GM21367 (cell line): ENCODE results near the gene LOX.

Experiments
- ATAC-seq: cut with Tn5 transposase; IDR thresholded peaks from one replicate; pipeline ENCODE4 v1.9.1; 2021; ENCODE audit not compliant: unreplicated experiment

Gene LOX

DNA sequence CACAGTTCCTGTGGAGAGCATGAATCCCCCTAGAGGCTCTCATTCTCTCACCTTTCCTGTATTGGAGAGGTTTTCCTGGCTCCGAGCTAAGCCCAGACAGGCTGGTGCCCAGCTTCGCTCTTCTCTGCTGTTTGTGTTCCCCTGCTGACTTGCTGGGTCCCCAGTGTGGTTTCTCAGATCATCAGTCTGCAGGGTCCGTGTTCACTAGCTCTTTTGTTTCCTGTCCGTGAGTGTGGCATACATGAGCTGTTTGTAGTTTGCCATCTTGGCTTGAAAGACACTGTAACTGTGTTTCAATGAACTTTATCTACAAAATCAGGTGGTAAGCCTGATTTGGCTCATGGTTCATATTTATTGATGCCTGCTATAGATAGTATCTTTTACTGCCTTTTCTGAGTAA, 23.8 kb downstream of the LOX start:
- no peak for ATAC-seq

DNA sequence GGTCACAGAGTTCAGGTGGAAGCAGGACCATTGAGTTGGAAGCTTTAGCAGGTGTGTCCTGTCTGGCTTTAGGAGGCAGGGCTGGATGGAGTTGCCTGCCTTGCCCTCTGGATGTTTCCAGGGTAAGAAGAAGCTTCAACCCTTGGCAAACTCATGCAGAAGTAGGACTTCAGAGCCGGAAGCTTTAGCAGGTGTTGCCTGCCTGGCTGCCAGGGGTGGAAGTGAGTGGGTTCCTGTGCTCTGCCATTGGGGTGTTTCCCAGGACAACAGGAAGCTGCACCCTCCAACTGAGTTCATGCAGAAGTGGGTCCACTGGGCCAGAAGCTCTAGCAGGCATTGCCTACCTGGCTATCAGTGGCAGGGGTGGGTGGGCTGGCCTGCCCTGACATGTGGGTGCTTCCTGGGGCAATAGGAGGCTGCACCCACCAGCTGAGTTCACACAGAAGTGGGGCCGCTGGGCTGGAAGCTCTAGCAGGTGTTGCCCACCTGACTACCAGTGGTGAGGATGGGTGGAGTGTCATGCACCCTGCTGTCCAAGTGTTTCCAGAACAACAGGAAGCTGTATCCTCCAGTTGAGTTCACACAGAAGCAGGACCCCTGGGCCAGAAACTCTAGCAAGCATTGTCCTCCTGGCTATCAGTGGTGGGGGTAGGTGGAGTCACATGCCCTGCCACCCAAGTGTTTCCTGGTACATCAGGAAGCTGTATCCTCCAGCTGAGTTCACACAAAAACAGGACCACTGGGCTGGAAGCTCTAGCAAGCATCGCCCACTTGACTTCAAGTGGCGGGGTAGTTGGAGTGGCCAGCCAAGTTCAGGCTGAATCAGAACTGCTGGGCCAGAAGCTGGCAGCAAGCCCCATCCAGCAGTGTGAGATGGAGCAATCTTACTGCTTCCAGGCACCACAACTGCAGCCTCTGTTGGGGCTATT, 24.6 kb downstream of the LOX start:
- ATAC-seq, result no peak

DNA sequence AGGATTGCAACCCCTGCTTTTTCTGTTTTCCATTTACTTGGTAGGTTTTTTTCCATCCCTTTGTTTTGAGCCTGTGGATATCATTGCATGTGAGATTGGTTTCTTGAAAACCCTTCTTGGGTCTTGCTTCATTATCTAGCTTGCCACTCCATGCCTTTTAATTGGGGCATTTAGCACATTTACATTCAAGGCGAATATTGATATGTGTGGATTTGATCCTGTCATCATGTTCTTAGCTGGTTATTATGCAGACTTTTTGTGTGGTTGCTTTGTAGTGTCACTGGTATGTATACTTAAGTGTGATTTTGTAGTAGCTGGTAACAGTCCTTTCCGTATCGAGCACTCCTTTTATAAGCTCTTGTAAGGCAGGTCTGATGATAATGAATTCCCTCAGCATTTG, 26.5 kb downstream of the LOX start:
- ATAC-seq, result no peak

DNA sequence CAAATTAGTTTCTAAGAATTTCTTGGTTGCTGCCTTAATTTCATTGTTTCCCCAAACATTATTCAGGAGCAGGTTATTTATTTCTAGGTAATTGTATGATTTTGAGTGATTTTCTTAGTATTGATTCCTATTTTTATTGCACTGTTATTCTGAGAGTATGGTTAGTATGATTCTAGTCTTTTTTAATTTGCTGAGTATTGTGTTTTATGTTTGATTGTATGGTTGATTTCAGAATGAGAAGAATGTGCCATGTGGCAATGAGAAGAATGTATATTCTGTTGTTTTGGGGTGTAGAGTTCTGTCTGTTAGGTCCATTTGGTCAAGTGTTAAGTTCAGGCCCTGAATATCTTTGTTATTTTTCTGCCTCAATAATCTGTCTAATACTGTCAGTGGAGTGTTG, 27.1 kb downstream of the LOX start:
- ATAC-seq, result no peak

DNA sequence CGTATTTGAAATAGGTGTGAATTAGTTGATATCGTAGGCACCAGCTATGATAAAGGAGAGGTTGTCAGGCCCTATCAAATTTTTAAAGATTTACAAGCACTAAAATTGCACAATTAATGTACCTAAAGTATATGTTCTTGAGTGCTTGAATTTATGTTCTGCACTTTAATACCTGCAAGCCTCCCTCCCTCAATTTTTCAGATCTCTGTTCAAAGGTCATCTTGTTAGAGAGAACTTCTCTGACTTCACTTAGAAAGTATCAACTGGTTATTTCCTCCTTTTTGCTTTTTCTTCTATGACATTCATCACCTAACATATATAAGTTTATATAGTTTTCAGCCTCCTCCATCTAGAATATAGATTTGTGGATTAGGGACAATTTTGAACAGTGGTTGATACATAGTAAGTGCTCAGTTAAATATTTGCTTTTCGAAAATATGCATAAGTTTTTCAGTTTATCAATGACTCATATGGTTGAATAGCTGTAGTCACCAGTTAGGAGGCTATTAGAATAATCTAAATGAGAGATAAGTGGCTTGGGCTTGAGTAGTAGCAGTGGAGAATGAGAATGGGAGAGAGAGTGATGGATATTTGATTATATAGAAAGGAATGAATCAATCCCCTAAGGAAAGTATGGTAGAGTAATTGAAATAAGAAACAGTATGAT, 37.3 kb downstream of the LOX start:
- no peak for ATAC-seq

DNA sequence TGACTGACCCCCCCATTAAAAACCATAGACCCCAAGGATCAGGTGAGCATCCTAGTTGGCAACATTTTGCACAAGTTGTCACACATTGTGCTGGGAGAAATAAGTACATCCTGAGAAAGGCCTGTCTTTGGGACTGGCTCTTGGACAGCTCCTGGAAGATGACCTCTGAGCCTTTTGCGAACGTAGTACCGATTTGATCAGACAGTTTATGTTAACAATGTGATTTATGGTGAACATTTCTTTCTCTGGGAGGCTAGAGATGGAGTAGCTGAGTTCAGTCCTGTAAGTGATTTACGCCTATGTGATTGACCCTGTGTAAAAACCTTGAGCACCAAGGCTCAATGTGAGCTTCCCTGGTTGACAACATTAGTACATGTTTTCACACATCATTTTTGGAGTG, 41.7 kb downstream of the LOX start:
- no peak for ATAC-seq

DNA sequence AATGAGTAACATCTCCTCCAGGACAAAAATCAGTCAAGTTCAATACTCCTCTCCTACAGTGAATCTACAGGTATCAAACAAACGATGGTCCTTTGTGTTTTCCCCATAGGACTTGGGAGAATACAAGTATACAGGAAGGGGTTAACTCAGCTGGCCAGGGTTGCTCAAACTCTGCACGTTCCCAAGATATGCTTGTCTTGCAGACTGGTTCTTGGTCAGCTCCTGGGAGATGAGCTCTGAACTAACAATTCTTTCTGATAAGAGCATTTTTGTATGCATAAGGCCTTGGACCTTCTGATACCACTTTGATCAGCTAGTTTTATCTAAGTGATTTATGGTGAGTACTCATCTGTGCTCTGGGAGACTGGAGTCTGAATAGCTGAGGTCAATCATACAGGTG, 42.1 kb downstream of the LOX start:
- no peak for ATAC-seq

DNA sequence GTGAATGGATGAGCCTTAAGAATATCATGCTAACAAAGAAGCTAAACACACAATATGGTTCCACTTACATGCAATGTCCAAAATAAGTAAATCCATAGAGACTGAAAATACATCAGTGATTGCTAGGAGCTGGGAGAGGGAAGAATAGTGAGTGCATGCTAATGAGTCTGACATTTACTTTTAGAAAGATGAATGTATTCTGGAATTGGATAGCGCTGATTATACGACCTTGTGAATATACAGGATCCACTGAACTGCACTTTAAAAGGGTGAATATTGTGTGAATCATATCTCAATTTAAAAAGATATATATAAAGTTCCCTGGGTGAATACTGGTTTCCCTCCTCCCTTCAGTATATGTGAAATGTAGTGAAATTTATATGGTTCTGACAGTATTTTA, 46.2 kb downstream of the LOX start:
- ATAC-seq, result no peak

DNA sequence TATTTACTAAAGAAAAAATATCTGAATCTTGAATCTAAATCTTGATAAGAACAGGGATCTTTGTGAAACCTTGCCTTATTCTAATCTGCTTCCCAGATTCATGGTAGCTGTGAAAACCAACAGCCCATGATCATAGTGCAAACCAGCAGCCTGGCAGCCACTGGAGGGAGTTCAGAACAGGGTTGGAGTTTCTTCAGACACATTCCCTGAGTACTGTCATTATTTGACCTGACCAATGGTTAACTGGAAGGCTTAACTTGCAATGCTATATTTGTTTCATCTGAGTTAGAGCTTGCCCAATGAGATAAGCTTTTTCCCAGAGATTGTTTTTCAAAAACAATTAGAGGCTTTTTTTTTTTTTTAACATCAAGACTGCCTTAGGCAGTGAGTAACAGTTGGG, 47.8 kb downstream of the LOX start:
- no peak for ATAC-seq

DNA sequence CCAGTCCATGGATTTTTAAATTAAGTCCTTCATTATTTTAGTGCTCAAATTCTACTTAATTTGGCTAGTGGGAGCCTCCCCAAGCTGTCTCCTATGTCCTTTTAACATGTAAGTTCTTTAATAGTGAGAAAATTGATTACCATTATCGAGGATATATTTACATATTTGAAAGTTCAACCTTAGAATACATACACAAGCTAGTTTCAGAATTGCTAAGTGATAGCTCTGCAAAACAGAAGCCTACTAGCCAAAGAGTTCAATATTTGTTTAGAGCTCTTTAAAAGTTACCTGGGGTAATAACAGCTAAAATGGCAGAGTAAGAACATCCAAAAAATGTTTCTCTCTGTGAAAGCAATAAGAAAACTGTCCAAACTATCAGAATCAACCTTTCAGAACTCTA, 48.2 kb downstream of the LOX start:
- ATAC-seq, result no peak

DNA sequence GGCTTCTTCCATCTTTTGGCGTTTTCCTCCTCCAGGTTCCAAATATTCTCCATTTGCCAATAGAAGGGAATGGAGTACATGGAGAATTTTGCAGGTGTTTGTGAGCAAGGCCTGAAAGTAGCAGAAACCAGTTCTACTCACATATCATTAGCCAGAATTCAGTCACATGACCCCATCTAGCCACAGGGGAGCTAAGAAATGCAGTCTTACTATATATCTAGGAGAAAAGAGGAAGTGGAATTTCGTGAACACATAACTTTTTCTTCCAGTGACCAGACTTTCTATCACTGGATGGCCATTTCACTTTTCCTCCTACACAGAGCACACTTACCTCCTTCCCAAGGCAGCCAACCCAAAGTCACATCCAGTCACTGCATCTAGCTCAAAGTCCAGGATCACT, 55.1 kb downstream of the LOX start:
- peak; percentile 44 for ATAC-seq

DNA sequence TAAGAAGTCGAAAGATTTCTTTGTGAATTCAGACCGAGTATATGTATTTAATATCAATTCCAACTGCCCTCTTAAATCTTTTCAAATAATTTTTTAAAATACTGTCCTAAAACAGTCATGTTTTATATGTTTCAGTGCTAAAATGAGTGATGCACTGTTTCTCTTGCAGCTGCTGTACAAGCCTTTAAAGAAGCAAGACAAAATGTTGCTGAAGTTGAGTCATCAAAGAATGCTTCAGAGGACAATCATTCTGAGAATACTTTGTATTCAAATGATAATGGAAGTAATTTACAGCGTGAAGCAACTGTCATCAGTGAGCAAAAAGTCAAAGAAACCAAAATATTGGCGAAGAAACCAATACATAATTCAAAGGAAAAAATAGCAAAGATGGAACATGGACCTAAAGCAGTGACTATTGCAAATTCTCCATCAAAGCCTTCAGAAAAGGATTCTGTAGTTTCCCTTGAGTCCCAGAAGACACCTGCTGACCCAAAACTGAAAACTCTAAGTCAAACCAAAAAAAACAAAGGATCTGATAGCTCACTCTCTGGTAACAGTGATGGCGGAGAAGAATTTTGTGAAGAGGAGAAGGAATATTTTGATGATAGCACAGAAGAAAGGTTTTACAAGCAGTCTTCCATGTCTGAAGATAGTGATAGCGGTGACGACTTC, 58.0 kb downstream of the LOX start:
- ATAC-seq, result no peak

DNA sequence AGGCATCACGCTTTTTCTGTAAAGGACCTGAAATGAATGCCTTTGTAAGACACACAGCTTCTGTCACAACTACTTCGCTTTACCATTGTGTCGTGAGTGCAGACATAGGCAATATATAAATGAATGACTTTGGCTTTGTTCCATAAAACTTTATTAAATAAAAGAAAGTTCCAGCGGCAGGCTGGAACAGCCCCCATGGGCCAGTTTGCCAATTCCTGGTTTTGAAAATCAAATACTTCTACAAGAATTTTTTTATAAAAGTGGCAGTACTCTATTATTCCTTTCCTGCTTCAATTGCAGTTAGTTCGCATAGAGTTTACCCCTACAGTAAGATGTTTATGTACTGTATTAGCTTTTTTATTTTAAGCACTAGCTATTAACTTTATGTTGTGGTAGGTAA, 62.6 kb downstream of the LOX start:
- no peak for ATAC-seq

DNA sequence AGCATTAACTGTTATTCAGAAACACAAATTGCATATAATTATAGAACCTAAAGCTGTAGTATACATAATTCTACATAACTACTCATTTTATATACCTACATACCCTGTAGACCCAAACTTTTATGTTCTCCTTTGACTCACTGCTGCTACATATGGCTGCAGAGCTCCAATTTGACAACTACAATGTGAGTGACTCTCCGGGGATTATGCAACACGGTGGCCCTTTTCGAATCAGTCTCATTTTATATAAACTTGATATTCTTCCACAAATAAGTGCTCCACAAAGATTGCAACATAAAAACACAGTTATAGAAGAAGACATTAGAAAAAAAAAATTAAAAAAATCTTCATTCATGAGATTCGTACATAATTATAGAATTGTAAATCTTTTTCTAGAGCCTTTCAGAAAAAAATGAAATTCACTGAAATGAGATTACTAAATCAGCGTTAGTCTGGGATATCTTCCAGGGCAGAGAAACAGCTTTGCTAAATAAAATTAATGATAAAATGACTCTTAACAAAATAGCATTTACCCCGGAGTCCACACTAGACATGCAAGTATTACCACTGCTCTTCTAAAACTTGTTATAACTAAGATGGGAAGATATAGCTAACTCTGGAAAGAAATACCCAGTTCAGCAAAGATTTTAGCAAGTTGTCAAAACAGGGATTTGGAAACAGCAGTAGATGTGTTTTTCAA, 63.7 kb downstream of the LOX start:
- ATAC-seq, result no peak
